GM21786 (cell line): ENCODE data around the gene ZFP92.

Experiments
- ATAC-seq: cut with Tn5 transposase; IDR thresholded peaks from one replicate; pipeline ENCODE4 v1.9.1; 2021; ENCODE audit not compliant: unreplicated experiment

Gene ZFP92

GRCh38 chrX:153408221-153408721, 3.0 kb upstream of the ZFP92 start:
- no peak for ATAC-seq

- ATAC-seq, result no peak
Measured at GRCh38 chrX:153408871-153409351, 2.4 kb upstream of the ZFP92 start.

GRCh38 chrX:153409414-153410101, 1.7 kb upstream of the ZFP92 start:
- ATAC-seq, result no peak

DNA sequence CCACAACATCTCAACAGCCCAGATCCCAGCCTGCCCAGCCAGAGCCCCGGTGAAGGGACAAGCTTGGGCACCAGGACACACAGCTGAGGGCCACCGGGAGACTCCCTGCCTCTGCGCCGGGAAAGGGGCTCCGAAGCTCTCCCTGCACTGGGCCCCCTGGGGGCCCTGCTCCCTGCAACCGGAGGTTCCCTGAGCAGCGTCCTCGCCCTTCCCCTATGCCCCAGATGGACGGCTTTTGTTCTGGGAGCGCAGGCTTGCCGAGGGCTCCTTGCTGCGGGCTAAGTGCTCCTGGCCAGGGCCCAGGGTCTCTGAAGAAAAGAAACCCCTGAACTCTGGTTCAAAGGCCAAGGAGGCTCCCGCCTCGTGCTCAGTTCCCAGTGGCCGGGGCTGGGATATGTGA, 899 bp upstream of the ZFP92 start:
- no peak for ATAC-seq

DNA sequence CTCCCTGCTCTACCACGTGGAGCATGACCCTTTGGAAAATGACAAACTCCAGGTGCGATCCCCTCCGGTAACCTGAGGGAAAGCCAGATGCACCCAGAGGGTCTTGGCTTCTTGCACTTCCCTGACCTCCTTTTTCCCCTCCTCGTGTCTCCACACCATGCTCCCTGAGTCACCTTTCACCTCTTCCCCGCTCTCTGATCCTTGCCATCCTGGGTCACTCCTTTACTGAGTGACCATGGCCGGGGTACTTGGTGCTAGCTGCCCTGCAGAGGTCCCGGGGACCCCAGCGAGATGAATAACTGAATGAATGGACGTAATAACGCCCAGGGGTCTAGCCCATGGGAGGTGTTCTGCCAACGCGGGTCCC, 401 bp upstream of the ZFP92 start:
- ATAC-seq, result no peak

DNA sequence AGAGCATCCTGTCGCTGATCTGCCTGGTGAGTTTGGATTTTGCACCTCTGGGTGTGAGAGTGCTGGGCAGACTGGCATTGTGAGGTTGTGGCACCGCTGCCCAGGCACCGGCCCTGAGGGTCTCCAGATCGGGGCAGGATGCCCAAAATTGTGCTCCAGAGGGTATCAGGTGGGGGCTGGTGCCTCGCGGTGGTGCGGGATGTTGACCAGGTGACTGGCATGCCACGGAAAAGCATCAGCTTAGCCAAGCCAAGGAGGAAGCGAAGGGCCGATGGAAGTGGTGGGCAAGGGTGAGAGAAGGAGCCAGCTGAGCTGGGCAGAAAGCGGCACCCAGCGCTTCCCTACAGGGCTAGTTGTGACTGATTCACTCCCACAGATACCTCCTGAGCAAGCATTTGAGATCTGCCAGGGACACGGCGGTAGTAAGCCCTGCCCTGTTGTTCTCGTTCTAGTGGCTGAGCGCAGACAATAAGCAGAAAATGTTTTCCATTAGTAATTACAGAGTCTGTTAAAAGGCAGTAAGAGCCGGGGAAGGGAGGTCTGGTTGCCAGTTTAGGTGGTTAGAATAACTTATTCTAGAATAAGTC, 809 bp downstream of the ZFP92 start:
- ATAC-seq, result no peak

DNA sequence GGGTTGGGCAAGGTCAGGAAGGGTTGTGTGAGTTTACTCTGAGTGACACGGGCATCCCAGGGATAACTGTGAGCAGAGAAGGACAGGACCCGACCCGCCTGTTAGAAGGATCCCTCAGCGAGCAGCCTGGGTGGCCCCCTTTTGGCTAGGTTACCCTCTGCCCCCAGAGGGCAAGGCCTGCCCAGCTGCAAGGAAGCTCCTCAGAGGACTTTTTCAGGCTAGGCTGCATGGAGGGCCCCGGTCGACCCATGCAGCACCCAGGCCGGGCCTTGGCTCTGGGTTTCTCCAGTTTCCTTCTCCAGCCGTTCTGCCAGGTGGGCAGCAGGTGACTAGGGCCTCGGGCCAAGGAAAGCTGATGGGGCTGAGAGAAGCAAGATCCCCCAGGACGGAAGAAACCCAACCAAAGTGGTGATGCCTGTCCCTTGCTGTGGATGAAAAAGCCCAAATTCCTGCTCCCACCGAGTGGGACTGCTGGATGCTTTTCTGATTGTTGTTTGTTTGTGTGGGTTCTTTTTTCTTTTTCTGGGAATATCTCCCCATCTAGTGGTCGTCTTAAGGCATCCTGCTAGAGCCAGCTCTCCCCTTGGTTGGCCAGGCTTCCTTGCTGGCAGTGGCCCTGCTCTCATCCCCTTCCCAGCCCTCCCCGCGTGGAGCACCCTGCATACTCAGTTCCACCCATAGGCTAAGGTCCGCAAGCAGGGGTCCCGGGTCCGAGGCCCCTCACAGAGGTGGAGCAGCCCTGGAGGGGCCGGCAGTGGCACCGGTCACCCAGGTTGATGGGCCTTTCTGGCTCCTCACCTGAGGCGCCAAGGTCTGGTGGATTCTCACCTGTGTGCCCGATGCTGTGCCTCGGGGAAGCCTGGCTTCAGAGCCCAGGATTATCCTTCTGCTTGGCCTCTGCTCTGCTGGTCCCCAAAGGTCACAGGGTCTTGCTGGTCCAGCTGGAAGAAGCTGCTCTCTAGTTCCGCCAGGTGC, 1.8 kb downstream of the ZFP92 start:
- ATAC-seq, result no peak

GRCh38 chrX:153413731-153414130, 2.5 kb downstream of the ZFP92 start:
- no peak for ATAC-seq

DNA sequence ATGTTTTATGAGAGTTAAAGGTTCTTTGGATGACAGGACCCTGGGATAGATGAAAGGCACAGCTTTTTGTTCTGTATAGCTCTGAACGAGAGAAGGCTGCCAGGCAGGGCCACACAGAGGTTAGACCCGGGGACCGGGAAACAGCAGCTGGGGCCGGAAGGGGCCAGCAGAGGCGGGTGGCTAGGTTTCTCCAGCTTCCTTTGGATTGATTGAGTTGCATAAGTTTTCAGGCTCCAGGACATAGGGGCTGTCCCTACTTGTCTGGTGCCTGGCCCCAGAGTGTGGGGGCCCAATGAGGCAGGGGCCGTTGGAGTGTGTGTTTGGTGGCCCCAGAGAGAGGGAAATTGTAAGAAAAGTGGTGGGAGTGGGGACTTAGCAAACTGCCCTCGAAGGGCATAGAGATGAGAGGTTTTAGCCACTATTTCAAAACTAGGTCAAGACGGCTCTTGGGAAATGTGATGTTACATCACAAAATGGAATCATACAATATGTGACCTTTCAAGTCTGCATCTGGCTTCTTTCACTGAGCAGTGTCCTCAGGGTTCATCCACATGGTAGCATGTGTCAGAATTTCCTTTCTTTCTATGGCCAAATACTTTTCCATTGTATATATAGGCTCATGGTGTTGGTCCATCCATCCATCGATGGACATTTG, 3.7 kb downstream of the ZFP92 start:
- ATAC-seq, result no peak

DNA sequence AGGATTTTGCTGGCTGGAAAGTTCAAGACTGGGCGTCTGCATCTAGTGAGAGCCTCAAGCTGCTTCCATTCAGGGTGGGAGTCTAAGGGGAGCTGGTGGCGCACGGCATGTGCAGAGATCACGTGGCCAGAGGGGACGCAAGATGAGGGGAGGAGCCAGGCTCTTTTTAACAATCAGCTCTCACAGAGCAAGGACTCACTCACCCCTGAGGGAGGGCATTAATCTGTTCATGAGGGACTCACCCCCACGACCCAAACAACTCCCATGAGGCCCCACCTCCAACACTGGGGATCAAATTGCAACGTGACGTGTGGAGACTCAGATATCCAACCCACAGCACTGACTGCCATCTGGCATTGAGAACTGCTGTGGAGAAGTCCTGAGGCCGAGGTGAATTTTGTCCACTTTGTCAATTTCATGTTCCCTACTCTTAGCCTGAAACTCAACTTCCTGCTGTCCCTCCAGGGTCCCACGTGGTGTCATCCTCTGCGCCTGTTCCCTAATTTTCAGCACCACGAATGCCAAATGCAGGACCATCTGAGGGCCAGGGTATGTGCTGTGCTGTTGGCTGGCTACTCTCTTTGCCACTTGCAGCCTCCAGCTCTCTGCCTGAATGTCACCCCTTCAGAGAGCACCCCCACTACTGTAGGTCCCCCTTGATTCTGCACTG, 5.6 kb downstream of the ZFP92 start:
- no peak for ATAC-seq

- no peak for ATAC-seq
Measured at GRCh38 chrX:153417637-153418036, 6.4 kb downstream of the ZFP92 start.

DNA sequence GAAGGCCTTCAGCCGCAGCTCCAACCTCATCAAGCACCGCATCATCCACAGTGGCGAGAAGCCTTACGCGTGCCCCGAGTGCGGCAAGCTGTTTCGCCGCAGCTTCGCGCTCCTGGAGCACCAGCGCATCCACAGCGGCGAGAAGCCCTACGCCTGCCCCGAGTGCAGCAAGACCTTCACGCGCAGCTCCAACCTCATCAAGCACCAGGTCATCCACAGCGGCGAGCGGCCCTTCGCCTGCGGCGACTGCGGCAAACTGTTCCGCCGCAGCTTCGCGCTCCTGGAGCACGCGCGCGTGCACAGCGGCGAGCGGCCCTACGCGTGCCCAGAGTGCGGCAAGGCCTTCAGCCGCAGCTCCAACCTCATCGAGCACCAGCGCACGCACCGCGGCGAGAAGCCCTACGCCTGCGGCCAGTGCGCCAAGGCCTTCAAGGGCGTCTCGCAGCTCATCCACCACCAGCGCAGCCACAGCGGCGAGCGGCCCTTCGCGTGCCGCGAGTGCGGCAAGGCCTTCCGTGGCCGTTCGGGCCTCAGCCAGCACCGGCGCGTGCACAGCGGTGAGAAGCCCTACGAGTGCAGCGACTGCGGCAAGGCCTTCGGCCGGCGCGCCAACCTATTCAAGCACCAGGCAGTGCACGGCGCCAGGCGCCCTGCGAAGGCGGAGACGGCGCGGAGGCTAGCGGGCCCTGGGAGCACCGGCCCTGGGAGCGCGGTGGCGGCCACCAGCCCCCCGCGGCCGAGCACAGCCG, 9.8 kb downstream of the ZFP92 start:
- ATAC-seq, result no peak

- no peak for ATAC-seq
Measured at GRCh38 chrX:153421856-153422255, 10.6 kb downstream of the ZFP92 start.

DNA sequence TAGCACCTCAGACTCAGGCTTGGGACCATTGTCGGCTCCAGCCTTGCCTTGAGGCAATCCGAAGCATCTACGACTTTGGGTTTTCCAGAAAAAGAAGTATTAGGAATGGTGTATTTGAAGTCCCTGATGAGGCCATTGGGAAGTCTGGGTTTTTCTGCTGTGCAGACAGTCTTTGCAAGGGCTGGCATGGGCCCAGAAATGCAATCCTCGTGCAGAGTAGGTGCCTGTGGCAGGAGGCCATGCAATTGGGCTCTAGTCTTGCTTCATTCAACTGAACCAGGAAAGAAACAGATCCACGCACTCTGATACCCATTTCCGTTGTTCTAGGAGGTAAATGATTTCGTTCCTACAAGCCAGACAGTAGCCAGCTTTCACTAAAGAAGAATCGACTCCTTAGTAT, 12.4 kb downstream of the ZFP92 start:
- no peak for ATAC-seq

GRCh38 chrX:153426204-153426603, 14.9 kb downstream of the ZFP92 start:
- ATAC-seq, result no peak

- ATAC-seq, result no peak
Measured at GRCh38 chrX:153430796-153431195, 19.5 kb downstream of the ZFP92 start.

- no peak for ATAC-seq
Measured at GRCh38 chrX:153433161-153433680, 21.9 kb downstream of the ZFP92 start.

DNA sequence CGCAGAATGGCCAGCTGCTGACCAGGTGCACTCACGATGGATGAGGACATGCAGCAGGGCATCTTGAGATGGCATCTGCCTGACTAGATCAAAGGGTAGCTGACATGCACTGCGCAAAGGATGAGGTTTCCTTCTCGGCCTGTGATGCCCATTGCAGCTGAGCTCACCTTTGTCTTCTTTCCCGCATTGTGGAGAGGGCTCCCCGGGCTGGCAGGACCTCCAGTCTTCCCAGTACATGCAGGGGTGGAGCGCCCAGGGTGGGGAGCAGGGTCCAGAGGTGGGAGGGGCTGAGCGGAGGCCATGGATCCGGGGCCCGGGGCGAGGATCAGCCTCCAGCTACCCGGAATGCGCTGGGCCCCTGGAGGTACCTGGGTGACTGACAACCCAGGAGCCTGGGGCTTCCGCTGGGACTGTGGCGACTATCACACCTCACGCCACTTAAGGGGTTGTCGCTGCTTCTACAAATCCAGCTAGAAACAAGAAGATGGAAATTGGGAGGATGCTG, 22.6 kb downstream of the ZFP92 start:
- ATAC-seq, result no peak

GRCh38 chrX:153434801-153435200, 23.5 kb downstream of the ZFP92 start:
- ATAC-seq, result no peak
